Trophoblast cell (in vitro differentiated cells and primary cell): ENCODE data around the gene NUP62.

ENCODE experiments used
- DNase-seq, 2 donors: peaks; one replicate each; pipeline ENCODE4 v3.0.0-alpha.2; 2016
- H2AFZ ChIP-seq: 2 replicates; pipeline ENCODE4 v1.6.1; 2013; ENCODE audit warnings: low read length, moderate library complexity, mild to moderate bottlenecking; ENCODE audit not compliant: insufficient read depth, poor library complexity
- H2AK5ac ChIP-seq: 2 replicates; pipeline ENCODE4 v1.6.1; 2013; ENCODE audit warnings: mild to moderate bottlenecking, low read length
- H2BK120ac ChIP-seq: 2 replicates; pipeline ENCODE4 v1.6.1; 2013; ENCODE audit warnings: low read length, mild to moderate bottlenecking, moderate library complexity; ENCODE audit not compliant: insufficient read depth, poor library complexity
- H2BK12ac ChIP-seq: 2 replicates; pipeline ENCODE4 v1.6.1; 2013; ENCODE audit warnings: mild to moderate bottlenecking, low read length, moderate library complexity
- H2BK5ac ChIP-seq: 2 replicates; pipeline ENCODE4 v1.6.1; 2013; ENCODE audit warnings: low read length, low read depth, moderate library complexity, mild to moderate bottlenecking; ENCODE audit not compliant: poor library complexity
- H3K14ac ChIP-seq: 2 replicates; pipeline ENCODE4 v1.6.1; 2013; ENCODE audit warnings: mild to moderate bottlenecking, low read length
- H3K18ac ChIP-seq: 2 replicates; pipeline ENCODE4 v1.6.1; 2013; ENCODE audit warnings: mild to moderate bottlenecking, low read length
- H3K23ac ChIP-seq: 2 replicates; pipeline ENCODE4 v1.6.1; 2013; ENCODE audit warnings: low read length
- H3K27ac ChIP-seq: 2 replicates; pipeline ENCODE4 v1.5.1; 2013; ENCODE audit warnings: low read depth, mild to moderate bottlenecking, inconsistent platforms, low read length, moderate library complexity
- H3K27me3 ChIP-seq: 2 replicates; pipeline ENCODE4 v1.6.1; 2013; ENCODE audit warnings: inconsistent platforms, mild to moderate bottlenecking, low read length, moderate library complexity; ENCODE audit not compliant: insufficient read depth
- H3K36me3 ChIP-seq, 2 experiments: 1 replicate in 1 of 2; 2 replicates in 1 of 2; pipeline ENCODE4 v1.6.1; 2013; ENCODE audit warnings: low read length in 2 of 2, mild to moderate bottlenecking in 2 of 2, moderate library complexity in 1 of 2; ENCODE audit not compliant: insufficient read depth in 2 of 2, control insufficient read depth in 1 of 2
- H3K4ac ChIP-seq: 2 replicates; pipeline ENCODE4 v1.6.1; 2013; ENCODE audit warnings: low read depth, mild to moderate bottlenecking, low read length, moderate library complexity
- H3K4me1 ChIP-seq, 2 experiments: 1 replicate in 1 of 2; 2 replicates in 1 of 2; pipeline ENCODE4 v1.6.1; 2013; ENCODE audit warnings: low read length in 2 of 2, mild to moderate bottlenecking in 2 of 2, moderate library complexity in 1 of 2; ENCODE audit not compliant: insufficient read depth in 2 of 2, control insufficient read depth in 1 of 2
- H3K4me2 ChIP-seq: 2 replicates; pipeline ENCODE4 v1.6.1; 2013; ENCODE audit warnings: inconsistent platforms, mild to moderate bottlenecking, low read length, moderate library complexity
- H3K4me3 ChIP-seq: 2 replicates; pipeline ENCODE4 v1.5.1; 2013; ENCODE audit warnings: mild to moderate bottlenecking, low read depth, low read length, inconsistent platforms
- H3K79me1 ChIP-seq: one replicate; pipeline ENCODE4 v1.6.1; 2013; ENCODE audit warnings: low read length
- H3K79me2 ChIP-seq: 2 replicates; pipeline ENCODE4 v1.6.1; 2013; ENCODE audit warnings: low read length, mild to moderate bottlenecking; ENCODE audit not compliant: control insufficient read depth, insufficient read depth, poor library complexity
- H3K9ac ChIP-seq: 2 replicates; pipeline ENCODE4 v1.6.1; 2013; ENCODE audit warnings: mild to moderate bottlenecking, low read length
- H3K9me3 ChIP-seq: 2 replicates; pipeline ENCODE4 v1.6.1; 2013; ENCODE audit warnings: low read depth, mild to moderate bottlenecking, control low read depth, inconsistent platforms, low read length; ENCODE audit not compliant: insufficient read depth
- H4K12ac ChIP-seq: 2 replicates; pipeline ENCODE4 v1.6.1; 2013; ENCODE audit warnings: low read depth, mild to moderate bottlenecking, low read length, moderate library complexity
- H4K8ac ChIP-seq: 2 replicates; pipeline ENCODE4 v1.6.1; 2013; ENCODE audit warnings: low read depth, mild to moderate bottlenecking, low read length, moderate library complexity
- H4K91ac ChIP-seq: one replicate; pipeline ENCODE4 v1.6.1; 2013; ENCODE audit warnings: low read depth, mild to moderate bottlenecking, low read length, moderate library complexity
- WGBS: extraction: QIAGEN DNeasy Blood & Tissue Kit; methylation state at CpG from one replicate; pipeline ENCODE4 v1.1.7; 2013; ENCODE audit warnings: missing lambda C conversion rate; ENCODE audit not compliant: insufficient read length, insufficient coverage; ENCODE audit errors: extremely low coverage; 5-methylcytosine and 5-hydroxymethylcytosine counted together

NUP62 gene

GRCh38 chr19:49883094-49883493 is 46.2 kb downstream of the NUP62 start:
- Histone ChIP-seq H2BK120ac (no peak overlapping the region), H3K79me2 (peaks cover under 1% of the 10 kb centered on the region), H3K4ac (no peak overlapping the region), H3K4me2 (no peak overlapping the region), H3K23ac (no peak overlapping the region), H4K8ac (no peak overlapping the region), H4K12ac (no peak overlapping the region), H3K36me3 (peaks cover 56 to 59% of the 10 kb centered on the region in 2 experiments), H3K9me3 (peaks cover 5% of the 10 kb centered on the region), H3K14ac (no peak overlapping the region), H3K79me1 (peaks cover under 1% of the 10 kb centered on the region), H3K18ac (no peak overlapping the region), H3K9ac (no peak overlapping the region), H4K91ac (no peak overlapping the region), H2AK5ac (no peak overlapping the region), H2BK12ac (no peak overlapping the region), H2BK5ac (no peak overlapping the region), H3K4me3 (no peak overlapping the region), H3K27ac (no peak overlapping the region), H3K4me1 (peaks cover 0 to 5% of the 10 kb centered on the region in 2 experiments), H3K27me3 (no peaks in the 10 kb centered on the region), H2AFZ (no peak overlapping the region)
- WGBS: no CpG with 5 or more reads among the region's 5 CpGs
- no peak for DNase-seq

GRCh38 chr19:49882643-49883042 is 46.7 kb downstream of the NUP62 start:
- no peak overlapping the region for H3K18ac ChIP-seq
- H3K14ac ChIP-seq: no peak overlapping the region
- peaks cover 3% of the 10 kb centered on the region for H3K79me1 ChIP-seq
- no peak overlapping the region for H2BK120ac ChIP-seq
- no peak overlapping the region for H4K8ac ChIP-seq
- H3K36me3 ChIP-seq: peaks cover 56 to 59% of the 10 kb centered on the region in 2 experiments
- no peak overlapping the region for H2BK5ac ChIP-seq
- no peak overlapping the region for H2AK5ac ChIP-seq
- no peak for DNase-seq
- H3K9ac ChIP-seq: no peak overlapping the region
- no peak overlapping the region for H3K4me3 ChIP-seq
- no peak overlapping the region for H4K91ac ChIP-seq
- H3K23ac ChIP-seq: no peak overlapping the region
- H3K4me2 ChIP-seq: no peak overlapping the region
- H3K9me3 ChIP-seq: peaks cover 5% of the 10 kb centered on the region
- H2BK12ac ChIP-seq: no peak overlapping the region
- no peak overlapping the region for H3K4ac ChIP-seq
- no peak overlapping the region for H3K27ac ChIP-seq
- no peaks in the 10 kb centered on the region for H3K27me3 ChIP-seq
- WGBS: no CpG with 5 or more reads among the region's 14 CpGs
- H4K12ac ChIP-seq: no peak overlapping the region
- H2AFZ ChIP-seq: no peak overlapping the region
- peaks cover 0 to 5% of the 10 kb centered on the region in 2 experiments for H3K4me1 ChIP-seq
- H3K79me2 ChIP-seq: peaks cover 2% of the 10 kb centered on the region

- Histone ChIP-seq H2BK5ac (no peak overlapping the region), H3K4ac (no peak overlapping the region), H3K36me3 (peaks cover 53 to 54% of the 10 kb centered on the region in 2 experiments), H3K4me1 (peaks cover 0 to 5% of the 10 kb centered on the region in 2 experiments), H2BK120ac (no peak overlapping the region), H3K27me3 (no peaks in the 10 kb centered on the region), H3K79me1 (peaks cover 8% of the 10 kb centered on the region), H4K8ac (no peak overlapping the region), H3K18ac (no peak overlapping the region), H3K27ac (no peak overlapping the region), H3K79me2 (peaks cover 6% of the 10 kb centered on the region), H3K9ac (no peak overlapping the region), H3K4me2 (no peak overlapping the region), H4K12ac (no peak overlapping the region), H2AFZ (no peak overlapping the region), H4K91ac (no peak overlapping the region), H3K9me3 (peaks cover 5% of the 10 kb centered on the region), H2AK5ac (no peak overlapping the region), H3K23ac (no peak overlapping the region), H3K14ac (no peak overlapping the region), H2BK12ac (no peak overlapping the region), H3K4me3 (no peak overlapping the region)
- no peak for DNase-seq
- no CpG with 5 or more reads among the region's 31 CpGs for WGBS
These were observed 47.5 kb downstream of the NUP62 start for GRCh38 chr19:49881672-49882394.

- Histone ChIP-seq H3K36me3 (peaks cover 53 to 54% of the 10 kb centered on the region in 2 experiments), H3K9me3 (peaks cover 5% of the 10 kb centered on the region), H2BK5ac (no peak overlapping the region), H4K91ac (no peak overlapping the region), H4K8ac (no peak overlapping the region), H3K9ac (no peak overlapping the region), H2BK120ac (no peak overlapping the region), H3K27ac (no peak overlapping the region), H2AK5ac (no peak overlapping the region), H2BK12ac (no peak overlapping the region), H3K4me2 (no peak overlapping the region), H3K4ac (no peak overlapping the region), H3K79me1 (peaks cover 13% of the 10 kb centered on the region), H3K18ac (no peak overlapping the region), H3K27me3 (no peaks in the 10 kb centered on the region), H3K4me1 (peaks cover 0 to 5% of the 10 kb centered on the region in 2 experiments), H2AFZ (no peak overlapping the region), H3K79me2 (peaks cover 10% of the 10 kb centered on the region), H3K23ac (no peak overlapping the region), H3K4me3 (no peak overlapping the region), H3K14ac (no peak overlapping the region), H4K12ac (no peak overlapping the region)
- DNase-seq: no peak
- no CpG with 5 or more reads among the region's 17 CpGs for WGBS
These were observed 48.1 kb downstream of the NUP62 start for GRCh38 chr19:49881186-49881585.
